ENCODE measurements around the gene DOCK11. TPM values are rescaled to one million over a fixed set of nuclear protein-coding genes. Genes with fewer than 3 reads are reported as not detected.
"Not testable (repeated sequence)": the region's sequence is repeated elsewhere in the genome, so short reads cannot be mapped to it uniquely, and the experiment has no call there.

The DOCK11 gene
- total and polyA plus RNA-seq, 2 donors (not counting 1 experiment from before 2014, with no cell fraction given): 40.1 to 85.3 TPM

GRCh38 chrX:118579417-118579816 lies 83.8 kb downstream of the DOCK11 start:
- Histone ChIP-seq H3K36me3 (ENCODE audit: control insufficient read depth, insufficient read depth, low read length) (no peaks in the 10 kb centered on the region), H3K27ac (ENCODE audit: insufficient read depth, low read length) (no peak overlapping the region), H3K9ac (ENCODE audit: insufficient read depth, low read length) (no peak overlapping the region), H2AFZ (ENCODE audit: low read length) (no peak overlapping the region), H3K4me1 (ENCODE audit: control insufficient read depth, extremely low read depth, insufficient read depth, low read length) (no peaks in the 10 kb centered on the region), H3K4me3 (replicated peaks in 1 of 4; ENCODE audit: control extremely low read depth in 1 of 4, insufficient read depth in 1 of 4, low read depth in 3 of 4, low read length in 4 of 4) (no peak overlapping the region), H3K27me3 (ENCODE audit: control insufficient read depth, insufficient read depth, low read length) (no peaks in the 10 kb centered on the region), H3K4me2 (ENCODE audit: extremely low read depth, insufficient read depth, low read length) (no peak overlapping the region), H3K79me2 (ENCODE audit: control insufficient read depth, insufficient read depth, low read length) (no peaks in the 10 kb centered on the region), H3K9me3 (ENCODE audit: control insufficient read depth, insufficient read depth, low read depth, low read length) (no peaks in the 10 kb centered on the region), H4K20me1 (ENCODE audit: control insufficient read depth, extremely low read depth, insufficient read depth, low read length) (no peaks in the 10 kb centered on the region)
- no peak for TF ChIP-seq CTCF (conservative IDR thresholded peaks at IDR 0.05 in 1 of 2, IDR thresholded peaks at IDR 0.05 in 1 of 2; ENCODE audit: low read depth in 1 of 2, low read length in 2 of 2)
- no peak for TF ChIP-seq EZH2 (IDR thresholded peaks at IDR 0.05; ENCODE audit: low read length, missing control alignments)
- no peak for DNase-seq (ENCODE audit: low read depth in 2 of 2)

GRCh38 chrX:118582926-118583325 lies 87.3 kb downstream of the DOCK11 start:
- not testable (repeated sequence) for H3K9ac ChIP-seq (ENCODE audit: insufficient read depth, low read length); H4K20me1 ChIP-seq (ENCODE audit: control insufficient read depth, extremely low read depth, insufficient read depth, low read length); H3K4me2 ChIP-seq (ENCODE audit: extremely low read depth, insufficient read depth, low read length); H3K4me1 ChIP-seq (ENCODE audit: control insufficient read depth, extremely low read depth, insufficient read depth, low read length); H3K27me3 ChIP-seq (ENCODE audit: control insufficient read depth, insufficient read depth, low read length); H3K79me2 ChIP-seq (ENCODE audit: control insufficient read depth, insufficient read depth, low read length); H3K27ac ChIP-seq (ENCODE audit: insufficient read depth, low read length); H3K36me3 ChIP-seq (ENCODE audit: control insufficient read depth, insufficient read depth, low read length); H2AFZ ChIP-seq (ENCODE audit: low read length); H3K4me3 ChIP-seq (replicated peaks in 1 of 4; ENCODE audit: control extremely low read depth in 1 of 4, insufficient read depth in 1 of 4, low read depth in 3 of 4, low read length in 4 of 4); H3K9me3 ChIP-seq (ENCODE audit: control insufficient read depth, insufficient read depth, low read depth, low read length); DNase-seq (ENCODE audit: low read depth in 2 of 2)

GRCh38 chrX:118583781-118584180 lies 88.2 kb downstream of the DOCK11 start:
- Histone ChIP-seq H3K27me3 (ENCODE audit: control insufficient read depth, insufficient read depth, low read length) (no peaks in the 10 kb centered on the region), H4K20me1 (ENCODE audit: control insufficient read depth, extremely low read depth, insufficient read depth, low read length) (no peaks in the 10 kb centered on the region), H3K4me1 (ENCODE audit: control insufficient read depth, extremely low read depth, insufficient read depth, low read length) (no peaks in the 10 kb centered on the region), H3K4me3 (replicated peaks in 1 of 4; ENCODE audit: control extremely low read depth in 1 of 4, insufficient read depth in 1 of 4, low read depth in 3 of 4, low read length in 4 of 4) (no peak overlapping the region), H2AFZ (ENCODE audit: low read length) (no peak overlapping the region), H3K79me2 (ENCODE audit: control insufficient read depth, insufficient read depth, low read length) (no peaks in the 10 kb centered on the region), H3K4me2 (ENCODE audit: extremely low read depth, insufficient read depth, low read length) (no peak overlapping the region), H3K9me3 (ENCODE audit: control insufficient read depth, insufficient read depth, low read depth, low read length) (no peaks in the 10 kb centered on the region), H3K36me3 (ENCODE audit: control insufficient read depth, insufficient read depth, low read length) (peaks cover 2% of the 10 kb centered on the region), H3K27ac (ENCODE audit: insufficient read depth, low read length) (no peak overlapping the region), H3K9ac (ENCODE audit: insufficient read depth, low read length) (no peak overlapping the region)
- no peak for DNase-seq (ENCODE audit: low read depth in 2 of 2)
- TF ChIP-seq EZH2 (IDR thresholded peaks at IDR 0.05; ENCODE audit: low read length, missing control alignments) (no peak), CTCF (conservative IDR thresholded peaks at IDR 0.05 in 1 of 2, IDR thresholded peaks at IDR 0.05 in 1 of 2; ENCODE audit: low read depth in 1 of 2, low read length in 2 of 2) (no peak)

Data from fibroblast of lung (primary cell).